ENCODE data around the gene NFATC2. TPM values are rescaled to one million over a fixed set of nuclear protein-coding genes. Genes with fewer than 3 reads are reported as not detected.

Gene NFATC2
- total RNA-seq, 1 experiment from 2014 or later, result 0.61 TPM

- Histone ChIP-seq H3K23me2 (ENCODE audit: insufficient read length, low read depth, low read length, poor library complexity, severe bottlenecking) (no peaks in the 10 kb centered on the region), H2BK20ac (ENCODE audit: low read depth, low read length, poor library complexity, severe bottlenecking) (no peak overlapping the region), H3K4me2 (ENCODE audit: insufficient read depth, insufficient read length, low read length) (no peak overlapping the region), H2BK15ac (ENCODE audit: low read depth, low read length) (no peak overlapping the region), H3K79me1 (ENCODE audit: insufficient read depth, low read depth, low read length, poor library complexity, severe bottlenecking) (no peaks in the 10 kb centered on the region), H2BK120ac (ENCODE audit: low read depth, low read length, poor library complexity, severe bottlenecking) (no peak overlapping the region), H2BK12ac (ENCODE audit: insufficient read length, low read depth, low read length) (no peak overlapping the region), H3K9ac (ENCODE audit: extremely low read depth, insufficient read length, low read length) (no peak overlapping the region), H4K5ac (ENCODE audit: insufficient read length, low read depth, low read length) (no peak overlapping the region), H3T11ph (ENCODE audit: low read length) (no peak overlapping the region), H3K56ac (ENCODE audit: insufficient read length, low read depth, low read length) (no peak overlapping the region), H2BK5ac (ENCODE audit: insufficient read length, low read length) (no peak overlapping the region), H3K4ac (ENCODE audit: low read depth, low read length) (no peak overlapping the region), H3K18ac (ENCODE audit: insufficient read length, low read depth, low read length) (no peak overlapping the region), H3K27me3 (ENCODE audit: insufficient read depth, low read length) (no peaks in the 10 kb centered on the region; the same call in 1 of the 2 replicates), H3K14ac (ENCODE audit: insufficient read depth, low read length) (no peak overlapping the region), H3K27ac (ENCODE audit: insufficient read length, low read depth, low read length) (no peak overlapping the region), H3K23ac (ENCODE audit: insufficient read length, low read depth, low read length) (no peak overlapping the region), H2AFZ (ENCODE audit: low read length) (no peak overlapping the region), H3K4me1 (ENCODE audit: insufficient read depth, low read length) (no peaks in the 10 kb centered on the region), H2AK5ac (ENCODE audit: insufficient read length, low read length) (no peak overlapping the region), H3K79me2 (ENCODE audit: insufficient read depth, low read length) (no peaks in the 10 kb centered on the region), H4K20me1 (ENCODE audit: control insufficient read depth, insufficient read depth, insufficient read length) (no peaks in the 10 kb centered on the region), H4K8ac (replicated peaks; ENCODE audit: insufficient read length, low read depth, low read length) (no peak overlapping the region), H3K9me3 (ENCODE audit: control insufficient read depth, low read depth, low read length) (peaks cover 8% of the 10 kb centered on the region), H4K91ac (ENCODE audit: insufficient read length, low read depth, low read length) (no peak overlapping the region)
- no CpG with 5 or more reads among the region's 3 CpGs for WGBS (ENCODE audit: extremely low coverage, insufficient read length, low lambda C conversion rate)
- Mint-ChIP-seq H3K27ac (no peak overlapping the region), H3K4me3 (no peak overlapping the region), H3K36me3 (ENCODE audit: insufficient read depth in 1 of 3, low read depth in 3 of 3) (peaks cover 3 to 13% (median 4%) of the 10 kb centered on the region in 3 experiments), H3K9me3 (peaks cover 18 to 22% of the 10 kb centered on the region in 2 experiments), H3K27me3 (ENCODE audit: low read depth) (peaks cover 4% of the 10 kb centered on the region), H3K4me1 (peaks cover 2 to 8% of the 10 kb centered on the region in 2 experiments; a peak in 3 of 4 replicates)
- no peak for DNase-seq
- TF ChIP-seq CTCF (conservative IDR thresholded peaks at IDR 0.05), result no peak
Measured at GRCh38 chr20:51365670-51366069, 176.8 kb downstream of the NFATC2 start.
